Stimulated activated CD4-positive, alpha-beta T cell treated with anti-CD3 and anti-CD28 coated beads, Interleukin-2, amount 100 ng/mL, for 24 hours (primary cell): Measurements from ENCODE around the gene DEFB124.
"Not testable (repeated sequence)": the region's sequence is repeated elsewhere in the genome, so short reads cannot be mapped to it uniquely, and the experiment has no call there.

Experiments
- DNase-seq, 2 donors: peaks; one replicate each; pipeline ENCODE4 v3.0.0-alpha.2; 2020

DEFB124 gene

GRCh38 chr20:31485450-31486339 lies 10.8 kb upstream of the DEFB124 start:
- peak in 1 of 2 donors; percentile 43 for DNase-seq

- DNase-seq, result peak in 1 of 2 donors; percentile 38
Observed at GRCh38 chr20:31484001-31484400, 9.1 kb upstream of the DEFB124 start.

GRCh38 chr20:31476643-31477215 lies 1.8 kb upstream of the DEFB124 start:
- no peak for DNase-seq

GRCh38 chr20:31476294-31476585 lies 1.3 kb upstream of the DEFB124 start:
- no peak for DNase-seq

GRCh38 chr20:31475472-31476293 lies 756 bp upstream of the DEFB124 start:
- DNase-seq, result no peak

GRCh38 chr20:31474097-31474436 lies 860 bp downstream of the DEFB124 start:
- DNase-seq, result no peak

GRCh38 chr20:31473331-31474096 lies 1.4 kb downstream of the DEFB124 start:
- DNase-seq, result no peak

- DNase-seq, result no peak
Observed at GRCh38 chr20:31472395-31473330, 2.3 kb downstream of the DEFB124 start.

- not testable (repeated sequence) for DNase-seq
Observed at GRCh38 chr20:31470946-31471345, 4.0 kb downstream of the DEFB124 start.

GRCh38 chr20:31454361-31454760 lies 20.6 kb downstream of the DEFB124 start:
- no peak for DNase-seq

GRCh38 chr20:31452575-31452974 lies 22.4 kb downstream of the DEFB124 start:
- DNase-seq, result no peak

GRCh38 chr20:31449511-31450414 lies 25.2 kb downstream of the DEFB124 start:
- DNase-seq, result no peak

- DNase-seq, result no peak
Observed at GRCh38 chr20:31446084-31446819, 28.7 kb downstream of the DEFB124 start.

GRCh38 chr20:31440012-31440659 lies 34.8 kb downstream of the DEFB124 start, which contains the start of gene DEFB123:
TSS of gene DEFB123 (plus strand) at chr20:31440632. CDS start at chr20:31440699, 67 bp downstream.
- peak; percentile 19 to 46 for DNase-seq

GRCh38 chr20:31430568-31431115 lies 44.3 kb downstream of the DEFB124 start:
- DNase-seq, result no peak

GRCh38 chr20:31427576-31427975 lies 47.4 kb downstream of the DEFB124 start:
- not testable (repeated sequence) for DNase-seq

GRCh38 chr20:31426891-31427551 lies 47.9 kb downstream of the DEFB124 start:
- DNase-seq, result not testable (repeated sequence)

- DNase-seq, result no peak
Observed at GRCh38 chr20:31425797-31426196, 49.1 kb downstream of the DEFB124 start.
